ENCODE measurements around the gene PLAAT3.
"Not testable (repeated sequence)": the region's sequence is repeated elsewhere in the genome, so short reads cannot be mapped to it uniquely, and the experiment has no call there.

The PLAAT3 gene

GRCh38 chr11:63564784-63565350 is 49.4 kb downstream of the PLAAT3 start:
- no peak for DNase-seq

GRCh38 chr11:63564056-63564774 is 50.0 kb downstream of the PLAAT3 start:
- no peak for DNase-seq

GRCh38 chr11:63563201-63564055 is 50.8 kb downstream of the PLAAT3 start, which contains the start of gene PLAAT2:
Gene PLAAT2, minus strand, starts transcription at chr11:63563379. Its CDS starts 55 bp downstream, at chr11:63563324.
- DNase-seq: no peak

- no peak for DNase-seq
Observed at GRCh38 chr11:63560506-63561180, 53.6 kb downstream of the PLAAT3 start.

GRCh38 chr11:63558459-63559157 is 55.6 kb downstream of the PLAAT3 start:
- DNase-seq: no peak

GRCh38 chr11:63557570-63557969 is 56.7 kb downstream of the PLAAT3 start:
- DNase-seq: no peak

- DNase-seq: no peak
Observed at GRCh38 chr11:63556404-63557013, 57.7 kb downstream of the PLAAT3 start.

GRCh38 chr11:63554877-63555223 is 59.4 kb downstream of the PLAAT3 start:
- DNase-seq: no peak

- no peak for DNase-seq
Observed at GRCh38 chr11:63553759-63554158, 60.5 kb downstream of the PLAAT3 start.

- no peak for DNase-seq
Observed at GRCh38 chr11:63552921-63553320, 61.3 kb downstream of the PLAAT3 start.

GRCh38 chr11:63551889-63552266 is 62.4 kb downstream of the PLAAT3 start:
- no peak for DNase-seq

GRCh38 chr11:63551091-63551888 is 62.9 kb downstream of the PLAAT3 start:
- no peak for DNase-seq

GRCh38 chr11:63550156-63550700 is 64.0 kb downstream of the PLAAT3 start:
- not testable (repeated sequence) for DNase-seq

- no peak for DNase-seq
Observed at GRCh38 chr11:63549411-63549810, 64.8 kb downstream of the PLAAT3 start.

- DNase-seq: no peak
Observed at GRCh38 chr11:63548178-63548577, 66.1 kb downstream of the PLAAT3 start.

GRCh38 chr11:63547061-63547460 is 67.2 kb downstream of the PLAAT3 start:
- DNase-seq: no peak

- DNase-seq: no peak
Observed at GRCh38 chr11:63543711-63544110, 70.5 kb downstream of the PLAAT3 start.

GRCh38 chr11:63542506-63542905 is 71.7 kb downstream of the PLAAT3 start:
- not testable (repeated sequence) for DNase-seq

- no peak for DNase-seq
Observed at GRCh38 chr11:63537293-63538101, 76.7 kb downstream of the PLAAT3 start.

- no peak for DNase-seq
Observed at GRCh38 chr11:63536669-63537292, 77.5 kb downstream of the PLAAT3 start, which contains the start of gene PLAAT4. Gene PLAAT4, plus strand, starts transcription at chr11:63536808. Its CDS starts 61 bp downstream, at chr11:63536869.
